Tibial nerve (tissue), 4 donors: Measurements from ENCODE around the gene GPRIN2.

Experiments used
- EP300 ChIP-seq, 2 donors: sonication (generic); formaldehyde crosslinking; IDR thresholded peaks; one replicate each; pipeline ENCODE4 v1.6.1; 2017; ENCODE audit warnings: antibody characterized with exemption in 2 of 2, mild to moderate bottlenecking in 1 of 2
- POLR2A ChIP-seq, 2 donors: fragments of 450-650 bp; IDR thresholded peaks; one replicate each; pipeline ENCODE4 v1.6.1; 2017; ENCODE audit warnings: antibody characterized with exemption in 2 of 2, mild to moderate bottlenecking in 2 of 2, moderate library complexity in 2 of 2
- TF ChIP-seq, protein P1 (sequence below), 5 experiments: fragments of 200-600 bp in 3 of 5; fragments of 450-650 bp in 2 of 5; sonication (generic) in 3 of 5; IDR thresholded peaks; one replicate each; pipeline ENCODE4 v1.5.1; 2016 to 2019; ENCODE audit warnings: antibody characterized with exemption in 5 of 5, mild to moderate bottlenecking in 3 of 5, moderate library complexity in 2 of 5

DNA sequence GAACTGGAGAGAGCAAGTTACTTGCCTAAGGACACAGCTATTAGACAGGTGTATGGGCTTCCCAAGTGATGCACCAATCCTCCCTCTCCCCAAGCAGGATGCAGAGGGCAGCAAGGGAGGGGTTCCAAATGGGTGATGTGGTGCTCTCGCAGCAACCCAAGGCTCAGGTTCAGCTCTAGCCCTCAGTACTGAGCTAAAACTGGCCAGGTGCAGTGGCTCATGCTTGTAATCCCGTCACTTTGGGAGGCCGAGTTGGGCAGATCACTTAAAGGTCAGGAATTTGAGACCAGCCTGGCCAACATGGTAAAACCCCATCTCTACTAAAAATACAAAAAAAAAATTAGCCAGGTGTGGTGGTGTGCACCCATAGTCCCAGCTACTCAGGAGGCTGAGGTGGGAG is 40.7 kb downstream of the GPRIN2 start:
- TF ChIP-seq POLR2A (IDR thresholded peaks at IDR 0.05): no peak
- TF ChIP-seq, protein P1, sequence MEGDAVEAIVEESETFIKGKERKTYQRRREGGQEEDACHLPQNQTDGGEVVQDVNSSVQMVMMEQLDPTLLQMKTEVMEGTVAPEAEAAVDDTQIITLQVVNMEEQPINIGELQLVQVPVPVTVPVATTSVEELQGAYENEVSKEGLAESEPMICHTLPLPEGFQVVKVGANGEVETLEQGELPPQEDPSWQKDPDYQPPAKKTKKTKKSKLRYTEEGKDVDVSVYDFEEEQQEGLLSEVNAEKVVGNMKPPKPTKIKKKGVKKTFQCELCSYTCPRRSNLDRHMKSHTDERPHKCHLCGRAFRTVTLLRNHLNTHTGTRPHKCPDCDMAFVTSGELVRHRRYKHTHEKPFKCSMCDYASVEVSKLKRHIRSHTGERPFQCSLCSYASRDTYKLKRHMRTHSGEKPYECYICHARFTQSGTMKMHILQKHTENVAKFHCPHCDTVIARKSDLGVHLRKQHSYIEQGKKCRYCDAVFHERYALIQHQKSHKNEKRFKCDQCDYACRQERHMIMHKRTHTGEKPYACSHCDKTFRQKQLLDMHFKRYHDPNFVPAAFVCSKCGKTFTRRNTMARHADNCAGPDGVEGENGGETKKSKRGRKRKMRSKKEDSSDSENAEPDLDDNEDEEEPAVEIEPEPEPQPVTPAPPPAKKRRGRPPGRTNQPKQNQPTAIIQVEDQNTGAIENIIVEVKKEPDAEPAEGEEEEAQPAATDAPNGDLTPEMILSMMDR (IDR thresholded peaks at IDR 0.05): no peak
- TF ChIP-seq EP300 (IDR thresholded peaks at IDR 0.05): no peak
